Endothelial cell of umbilical vein (primary cell): ENCODE data around the gene EFR3B. TPM values are rescaled to one million over a fixed set of nuclear protein-coding genes. Genes with fewer than 3 reads are reported as not detected.

ENCODE experiments used
- BruUV-seq: library from RNA; stranded (reverse); fragments of 400-500 nt; replicated peaks from 2 replicates; lab custom pipeline; 2021; lab: Mats Ljungman, UMichigan
- CTCF ChIA-PET: fragments of 300-600, 350-600 bp; sonication (Branson Sonifier 250); formaldehyde crosslinking; loops from one replicate; lab custom pipeline; 2021; ENCODE audit warnings: antibody characterized with exemption, inconsistent platforms; lab: Charles Lee
- POLR2A ChIA-PET: fragments of 300-600, 350-600 bp; sonication (Branson Sonifier 250); formaldehyde crosslinking; loops from one replicate; lab custom pipeline; 2021; ENCODE audit warnings: antibody characterized with exemption, inconsistent platforms; lab: Charles Lee
- DNase-seq: peaks from one replicate; pipeline ENCODE4 v3.0.0-alpha.2; 2011; ENCODE audit warnings: low read depth, low spot score
- FAIRE-seq: peaks from 2 replicates; lab custom pipeline; 2011; peaks lifted over from hg19 to GRCh38; lab: Jason Lieb, UNC
- H2AFZ ChIP-seq: 2 replicates; pipeline ENCODE4 v1.6.0; 2012; ENCODE audit warnings: low read depth, low read length, control low read depth, inconsistent platforms
- H3K27ac ChIP-seq: 2 replicates; pipeline ENCODE4 v1.5.1; 2011; ENCODE audit warnings: low read depth, mild to moderate bottlenecking, control low read depth, low read length, moderate library complexity; ENCODE audit not compliant: insufficient read depth
- H3K27me3 ChIP-seq, 2 experiments: 2 replicates each; pipeline versions ENCODE4 v1.6.0 to v1.6.1; 2011; ENCODE audit warnings: low read length in 2 of 2, mixed read lengths in 1 of 2; ENCODE audit not compliant: control insufficient read depth in 2 of 2, insufficient read depth in 2 of 2
- H3K36me3 ChIP-seq, 2 experiments: 2 replicates in 1 of 2; 3 replicates in 1 of 2; pipeline ENCODE4 v1.5.1; 2011; ENCODE audit warnings: low read length in 2 of 2, mild to moderate bottlenecking in 1 of 2, moderate library complexity in 1 of 2; ENCODE audit not compliant: control insufficient read depth in 2 of 2, insufficient read depth in 2 of 2; ENCODE audit errors: extremely low read depth in 1 of 2
- H3K4me1 ChIP-seq: 3 replicates; pipeline ENCODE4 v1.5.1; 2011; ENCODE audit warnings: mild to moderate bottlenecking, low read length; ENCODE audit not compliant: control insufficient read depth, insufficient read depth; ENCODE audit errors: extremely low read depth
- H3K4me2 ChIP-seq: 2 replicates; pipeline ENCODE4 v1.6.1; 2011; ENCODE audit warnings: low read length, control low read depth, mixed read lengths; ENCODE audit not compliant: insufficient read depth
- H3K4me3 ChIP-seq, 3 experiments: fragments of 200-600 bp in 1 of 3; sonication (generic), shearing (Covaris generic) in 1 of 3; replicated peaks in 1 of 3; 2 replicates each; pipeline ENCODE4 v1.5.1; 2011 to 2016; ENCODE audit warnings: control low read depth in 3 of 3, low read length in 3 of 3, mild to moderate bottlenecking in 2 of 3, inconsistent platforms in 1 of 3, low read depth in 1 of 3, moderate library complexity in 1 of 3; ENCODE audit not compliant: insufficient read depth in 1 of 3
- H3K79me2 ChIP-seq: 2 replicates; pipeline ENCODE4 v1.6.0; 2012; ENCODE audit warnings: low read length, inconsistent platforms; ENCODE audit not compliant: control insufficient read depth, insufficient read depth
- H3K9ac ChIP-seq: replicated peaks from 2 replicates; pipeline ENCODE3; 2011; ENCODE audit warnings: low read length, control low read depth; ENCODE audit not compliant: insufficient read depth; ENCODE audit errors: extremely low read depth
- H3K9me1 ChIP-seq: replicated peaks from 3 replicates; pipeline ENCODE4 v1.6.0; 2011; ENCODE audit warnings: mild to moderate bottlenecking, low read length; ENCODE audit not compliant: control insufficient read depth, insufficient read depth; ENCODE audit errors: extremely low read depth
- H3K9me3 ChIP-seq: replicated peaks from 2 replicates; pipeline ENCODE4 v1.5.1; 2012; ENCODE audit warnings: low read length, inconsistent platforms; ENCODE audit not compliant: control insufficient read depth, insufficient read depth
- H4K20me1 ChIP-seq: replicated peaks from 2 replicates; pipeline ENCODE3; 2011; ENCODE audit warnings: mild to moderate bottlenecking, low read length; ENCODE audit not compliant: control insufficient read depth, insufficient read depth; ENCODE audit errors: extremely low read depth
- EZH2 ChIP-seq: IDR thresholded peaks from 2 replicates; pipeline ENCODE4 v1.6.1; 2012; ENCODE audit warnings: borderline replicate concordance, low read depth, mild to moderate bottlenecking, moderate library complexity, low read length, inconsistent platforms; ENCODE audit not compliant: severe bottlenecking
- FOS ChIP-seq: IDR thresholded peaks from 2 replicates; pipeline ENCODE4 v1.6.1; 2011; ENCODE audit warnings: mild to moderate bottlenecking, low read length, moderate library complexity, borderline replicate concordance; ENCODE audit not compliant: insufficient read depth
- GATA2 ChIP-seq: IDR thresholded peaks from 2 replicates; pipeline ENCODE4 v1.7.0; 2011; ENCODE audit warnings: low read depth, mild to moderate bottlenecking, moderate library complexity, mixed read lengths, low read length; ENCODE audit not compliant: insufficient read length, insufficient read depth
- JUN ChIP-seq: IDR thresholded peaks from 2 replicates; pipeline ENCODE4 v1.6.1; 2011; ENCODE audit warnings: borderline replicate concordance, low read depth; ENCODE audit not compliant: insufficient read length, insufficient read depth
- MYC ChIP-seq: IDR thresholded peaks from one replicate; pipeline ENCODE4 v1.6.1; 2011; ENCODE audit warnings: mild to moderate bottlenecking, low read depth, low read length
- POLR2A ChIP-seq: IDR thresholded peaks from 2 replicates; pipeline ENCODE4 v1.6.1; 2012; ENCODE audit warnings: low read depth, mild to moderate bottlenecking, control low read depth, low read length
- POLR2AphosphoS5 ChIP-seq: IDR thresholded peaks from 2 replicates; pipeline ENCODE4 v1.6.1; 2012; ENCODE audit warnings: low read depth, mild to moderate bottlenecking, control low read depth, low read length, moderate library complexity; ENCODE audit not compliant: insufficient read depth
- dilution Hi-C: fragments of 300-500 bp; cut with MboI; formaldehyde crosslinking; loops from one replicate; pipeline ENCODE4 v1.15.0; 2019; ENCODE audit warnings: low sequenced_read_pairs; ENCODE audit not compliant: extremely low pct_ligation_motif_present
- intact Hi-C: fragments of 100-400 bp; cut with micrococcal nuclease; formaldehyde crosslinking; loops from one replicate; pipeline ENCODE4 v1.10.0; 2022
- polyA plus RNA-seq, 4 experiments: library from polyadenylated mRNA; depleted of rRNA in 3 of 4; stranded (reverse) in 3 of 4; unstranded in 1 of 4; fragments of >200 nt; gene quantifications; 2 replicates each; pipeline versions ENCODE4 v1.2.1 to v1.2.3, GENCODE V29; 2011 to 2012; ENCODE audit warnings: missing spikeins in 1 of 4
- total RNA-seq: library from RNA; stranded (reverse); gene quantifications from 2 replicates; pipeline ENCODE4 v1.2.3, GENCODE V29; 2021
- TF ChIP-seq, protein P1 (sequence below): IDR thresholded peaks from 2 replicates; pipeline ENCODE4 v1.6.1; 2011; ENCODE audit not compliant: insufficient read depth, insufficient read length
- TF ChIP-seq, protein P2 (sequence below), 2 donors: IDR thresholded peaks; 1 replicate in 1 of 2; 2 replicates in 1 of 2; pipeline ENCODE4 v1.5.1; 2011; ENCODE audit warnings: low read length in 2 of 2, mild to moderate bottlenecking in 2 of 2, moderate library complexity in 2 of 2, control low read depth in 1 of 2, inconsistent platforms in 1 of 2, low read depth in 1 of 2; ENCODE audit not compliant: insufficient read depth in 1 of 2; ENCODE audit errors: extremely low read depth in 1 of 2

EFR3B gene
- total and polyA plus RNA-seq, 2 donors (not counting 3 experiments of a cell fraction or from before 2014, with no cell fraction given) = 0.15 to 0.77 TPM

DNA sequence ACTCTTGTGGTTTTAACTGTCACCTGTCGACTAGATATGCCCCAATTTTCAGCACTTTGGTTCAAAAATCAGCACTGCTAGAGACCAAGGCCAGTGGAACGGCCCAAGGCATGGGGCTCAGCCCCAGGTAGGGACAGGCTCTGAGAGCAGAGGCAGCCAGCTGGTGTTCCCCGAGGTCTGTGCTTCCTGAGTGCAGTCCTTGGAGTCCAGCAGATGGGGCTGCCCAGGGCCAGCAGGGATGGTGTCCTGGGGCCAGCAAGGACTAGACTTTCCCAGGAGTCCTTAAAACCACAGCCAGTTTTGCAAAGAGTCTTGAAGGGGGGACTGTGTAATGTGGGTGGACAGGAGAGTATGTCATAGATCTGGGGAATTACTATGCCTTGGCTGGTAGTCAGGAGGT lies 70.2 kb downstream of the EFR3B start:
- no peak for FAIRE-seq
- ChIA-PET CTCF (no interaction called here), POLR2A (no interaction called here)
- peaks cover 0 to 4% of the 10 kb centered on the region in 2 experiments for H3K27me3 ChIP-seq
- no peak overlapping the region for H2AFZ ChIP-seq
- no TSS peak for BruUV-seq
- no peaks in the 10 kb centered on the region for H3K36me3 ChIP-seq
- DNase-seq = no peak
- no peak overlapping the region for H3K4me3 ChIP-seq
- H4K20me1 ChIP-seq = no peaks in the 10 kb centered on the region
- no peaks in the 10 kb centered on the region for H3K9me1 ChIP-seq
- TF ChIP-seq POLR2A = no peak
- TF ChIP-seq, protein P1, sequence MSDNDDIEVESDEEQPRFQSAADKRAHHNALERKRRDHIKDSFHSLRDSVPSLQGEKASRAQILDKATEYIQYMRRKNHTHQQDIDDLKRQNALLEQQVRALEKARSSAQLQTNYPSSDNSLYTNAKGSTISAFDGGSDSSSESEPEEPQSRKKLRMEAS = no peak
- no peak overlapping the region for H3K27ac ChIP-seq
- no peak overlapping the region for H3K9ac ChIP-seq
- H3K9me3 ChIP-seq = no peaks in the 10 kb centered on the region
- H3K4me2 ChIP-seq = no peak overlapping the region
- H3K4me1 ChIP-seq = no peaks in the 10 kb centered on the region
- intact Hi-C loops (no loop called here), dilution Hi-C loops (no loop called here)
- no peaks in the 10 kb centered on the region for H3K79me2 ChIP-seq

DNA sequence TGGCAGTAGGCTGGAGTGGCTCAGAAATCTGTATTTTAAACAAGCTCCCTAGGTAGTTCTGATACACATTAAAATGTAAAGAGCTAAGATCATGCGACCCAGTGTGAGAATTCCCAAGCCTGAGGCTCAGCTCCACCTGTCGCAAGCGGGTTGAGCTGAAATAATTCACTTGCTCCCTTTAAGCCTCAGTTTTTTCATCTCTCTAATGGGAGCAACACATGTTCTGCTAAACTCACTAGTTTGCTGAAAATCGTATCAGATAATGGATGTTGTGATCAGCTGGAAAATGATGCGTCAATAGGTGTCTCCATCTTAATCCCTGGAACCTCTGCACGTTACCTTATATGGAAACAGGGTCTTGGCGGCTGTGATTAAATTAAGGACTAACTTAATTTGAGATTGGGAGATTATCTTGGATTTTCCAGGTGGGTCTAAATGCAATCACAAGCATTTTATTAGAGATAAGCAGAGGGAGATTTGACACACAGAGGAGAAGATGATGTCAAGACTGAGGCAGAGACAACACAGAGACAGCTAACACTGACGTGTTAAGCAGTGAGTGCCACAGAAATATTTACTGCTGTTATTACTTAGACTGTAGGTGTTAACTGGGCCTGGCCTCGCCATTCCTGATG lies 73.5 kb downstream of the EFR3B start:
- no peaks in the 10 kb centered on the region for H3K79me2 ChIP-seq
- H3K4me3 ChIP-seq = no peak overlapping the region
- H4K20me1 ChIP-seq = no peaks in the 10 kb centered on the region
- FAIRE-seq (no peak), DNase-seq (no peak)
- peaks cover 0 to 1% of the 10 kb centered on the region in 2 experiments for H3K27me3 ChIP-seq
- ChIA-PET CTCF (interaction anchor here (0.6 to 1.9 kb wide), 2 partner anchors 11 to 140 kb away, joined by 3 to 8 read pairs; no protein-coding TSS in a partner anchor), POLR2A (no interaction called here)
- H3K4me2 ChIP-seq = no peak overlapping the region
- H3K9me3 ChIP-seq = no peaks in the 10 kb centered on the region
- H3K9me1 ChIP-seq = no peaks in the 10 kb centered on the region
- H3K27ac ChIP-seq = no peak overlapping the region
- BruUV-seq = no TSS peak
- no peak overlapping the region for H3K9ac ChIP-seq
- H3K4me1 ChIP-seq = no peaks in the 10 kb centered on the region
- no peaks in the 10 kb centered on the region for H3K36me3 ChIP-seq
- H2AFZ ChIP-seq = no peak overlapping the region
- intact Hi-C loops = no loop called here
- dilution Hi-C loops = no loop called here
- TF ChIP-seq, protein P1 = no peak
- TF ChIP-seq POLR2AphosphoS5 (no peak), GATA2 (no peak), EZH2 (no peak), JUN (no peak), MYC (no peak), FOS (no peak), POLR2A (no peak)
- TF ChIP-seq, protein P2, sequence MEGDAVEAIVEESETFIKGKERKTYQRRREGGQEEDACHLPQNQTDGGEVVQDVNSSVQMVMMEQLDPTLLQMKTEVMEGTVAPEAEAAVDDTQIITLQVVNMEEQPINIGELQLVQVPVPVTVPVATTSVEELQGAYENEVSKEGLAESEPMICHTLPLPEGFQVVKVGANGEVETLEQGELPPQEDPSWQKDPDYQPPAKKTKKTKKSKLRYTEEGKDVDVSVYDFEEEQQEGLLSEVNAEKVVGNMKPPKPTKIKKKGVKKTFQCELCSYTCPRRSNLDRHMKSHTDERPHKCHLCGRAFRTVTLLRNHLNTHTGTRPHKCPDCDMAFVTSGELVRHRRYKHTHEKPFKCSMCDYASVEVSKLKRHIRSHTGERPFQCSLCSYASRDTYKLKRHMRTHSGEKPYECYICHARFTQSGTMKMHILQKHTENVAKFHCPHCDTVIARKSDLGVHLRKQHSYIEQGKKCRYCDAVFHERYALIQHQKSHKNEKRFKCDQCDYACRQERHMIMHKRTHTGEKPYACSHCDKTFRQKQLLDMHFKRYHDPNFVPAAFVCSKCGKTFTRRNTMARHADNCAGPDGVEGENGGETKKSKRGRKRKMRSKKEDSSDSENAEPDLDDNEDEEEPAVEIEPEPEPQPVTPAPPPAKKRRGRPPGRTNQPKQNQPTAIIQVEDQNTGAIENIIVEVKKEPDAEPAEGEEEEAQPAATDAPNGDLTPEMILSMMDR (IDR thresholded peaks at IDR 0.05; ENCODE audit: extremely low read depth in 1 of 2, insufficient read depth in 1 of 2, low read depth in 1 of 2, low read length in 2 of 2) = no peak
